HG03354 (cell line): ENCODE results near the gene CLHC1.
"Not testable (repeated sequence)": the region's sequence is repeated elsewhere in the genome, so short reads cannot be mapped to it uniquely, and the experiment has no call there.

Experiments used
- ATAC-seq: cut with Tn5 transposase; IDR thresholded peaks from one replicate; pipeline ENCODE4 v1.9.1; 2021; ENCODE audit warnings: mild to moderate bottlenecking; ENCODE audit not compliant: unreplicated experiment, poor library complexity, severe bottlenecking

The CLHC1 gene

DNA sequence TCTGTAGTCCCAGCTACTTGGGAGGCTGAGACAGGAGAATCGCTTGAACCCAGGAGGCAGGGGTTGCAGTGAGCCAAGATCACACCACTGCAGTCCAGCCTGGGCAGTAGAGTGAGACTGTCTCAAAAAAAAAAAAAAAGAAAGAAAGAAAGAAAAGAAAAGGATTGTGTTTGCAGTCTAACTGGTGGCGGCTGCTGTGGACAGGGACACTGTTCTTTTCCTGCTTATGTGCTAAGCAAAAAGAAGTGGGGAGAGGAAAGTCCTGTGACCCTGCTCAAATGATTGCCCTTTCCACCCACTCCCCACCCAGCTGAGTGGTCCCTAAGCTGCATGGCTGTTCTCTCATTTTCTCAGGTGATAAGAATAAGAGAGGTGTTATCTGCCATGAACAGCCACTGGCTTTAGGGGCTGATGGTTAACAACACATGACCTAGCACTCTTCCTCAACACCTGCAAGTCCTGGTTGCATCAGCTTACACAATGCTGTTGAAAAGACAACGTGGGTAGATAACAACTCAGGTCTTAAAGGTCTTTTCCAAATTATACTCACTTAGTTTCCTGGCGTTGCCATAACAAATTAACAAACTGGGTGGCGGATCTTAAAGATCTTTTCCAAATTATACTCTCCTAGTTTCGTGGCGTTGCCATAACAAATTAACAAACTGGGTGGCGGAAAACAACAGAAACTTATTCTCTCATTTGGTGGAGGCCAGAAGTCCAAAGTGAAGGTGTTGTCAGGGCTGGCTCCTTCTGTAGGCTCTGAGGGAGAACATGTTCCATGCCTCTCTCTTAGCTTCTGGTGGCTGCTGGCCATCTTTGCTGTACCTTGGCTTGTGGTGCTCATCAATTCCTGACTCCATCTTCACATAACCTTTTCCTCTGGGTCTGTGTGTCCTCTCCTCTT is 91.5 kb downstream of the CLHC1 start:
- ATAC-seq: no peak

DNA sequence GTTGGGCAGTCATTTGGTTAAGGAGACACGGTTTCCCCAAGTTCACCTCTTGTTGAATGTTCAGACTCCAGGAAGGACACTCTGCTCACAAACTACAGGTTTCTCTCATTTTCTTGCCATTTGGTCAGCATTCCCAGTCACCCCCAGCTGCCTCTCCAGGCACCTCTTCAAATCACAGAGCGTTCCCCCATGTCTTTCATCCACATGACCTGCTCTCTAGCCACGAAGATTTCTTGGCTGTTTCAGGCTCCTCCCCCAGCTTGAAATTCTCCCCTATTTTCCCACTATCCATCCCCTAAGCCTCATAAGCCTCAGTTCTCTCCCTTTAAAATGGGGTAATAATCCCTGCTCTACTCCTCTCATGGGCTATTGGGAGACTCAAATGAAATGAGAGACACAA is 92.8 kb downstream of the CLHC1 start:
- no peak for ATAC-seq

DNA sequence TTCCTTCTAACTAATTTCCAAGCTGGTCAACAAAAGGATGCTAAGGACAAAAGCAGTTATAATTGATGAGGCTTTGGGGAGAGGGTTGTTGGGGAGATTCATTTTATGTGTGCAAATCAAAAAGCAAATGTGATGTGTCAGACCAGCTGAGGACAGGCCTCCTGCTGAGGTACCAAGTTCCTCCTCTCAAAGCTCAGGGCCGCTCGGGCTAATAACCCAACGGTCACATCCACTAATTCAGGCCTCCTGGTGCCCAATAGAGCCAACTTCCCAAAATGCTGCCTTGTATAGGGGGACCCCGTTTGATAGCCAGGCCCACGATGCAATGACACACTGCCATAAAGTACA is 93.2 kb downstream of the CLHC1 start:
- no peak for ATAC-seq

DNA sequence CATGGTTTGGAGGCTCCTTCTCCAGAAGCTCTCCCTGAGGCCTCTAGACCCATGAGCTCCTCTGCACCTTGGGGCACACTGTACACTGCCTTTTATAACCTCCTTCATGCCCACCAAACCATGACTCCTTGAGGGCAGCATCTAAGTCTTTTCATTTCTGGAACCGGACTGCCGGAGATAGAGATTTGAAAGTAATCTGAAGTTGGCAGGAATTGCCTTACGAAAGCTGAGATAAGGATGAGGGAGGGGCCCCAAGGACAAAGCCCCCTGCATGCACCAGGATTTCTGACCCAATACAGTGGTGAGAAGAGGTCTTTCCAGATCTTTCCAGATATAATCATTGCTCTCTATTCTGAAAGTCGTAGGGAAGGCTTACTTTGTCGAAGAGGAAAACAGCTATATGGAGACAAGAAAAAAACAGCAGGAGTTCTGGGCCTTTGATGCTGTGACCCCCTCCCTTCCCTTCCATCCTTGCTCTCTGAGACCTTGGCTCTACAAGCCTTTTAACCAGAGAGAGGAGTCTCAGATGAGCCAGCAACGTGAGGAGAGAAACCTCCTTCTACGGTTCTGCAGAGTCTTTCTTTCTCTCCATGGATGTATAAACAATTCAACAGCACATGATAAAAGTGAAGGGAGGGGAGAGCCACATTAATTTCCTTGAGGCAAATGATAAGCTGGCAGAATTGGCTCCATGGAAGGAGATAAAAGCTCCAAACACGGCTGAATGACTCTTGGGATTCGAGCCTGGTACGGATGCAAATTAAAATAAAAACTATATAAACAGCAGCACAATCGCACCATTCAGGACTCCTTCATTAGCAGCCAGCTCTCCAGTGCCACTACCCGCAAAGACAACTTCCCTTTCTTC is 93.8 kb downstream of the CLHC1 start:
- no peak for ATAC-seq

- no peak for ATAC-seq
Measured at GRCh38 chr2:55137024-55137958, 94.8 kb downstream of the CLHC1 start.

GRCh38 chr2:55136138-55136541 is 96.0 kb downstream of the CLHC1 start:
- no peak for ATAC-seq

DNA sequence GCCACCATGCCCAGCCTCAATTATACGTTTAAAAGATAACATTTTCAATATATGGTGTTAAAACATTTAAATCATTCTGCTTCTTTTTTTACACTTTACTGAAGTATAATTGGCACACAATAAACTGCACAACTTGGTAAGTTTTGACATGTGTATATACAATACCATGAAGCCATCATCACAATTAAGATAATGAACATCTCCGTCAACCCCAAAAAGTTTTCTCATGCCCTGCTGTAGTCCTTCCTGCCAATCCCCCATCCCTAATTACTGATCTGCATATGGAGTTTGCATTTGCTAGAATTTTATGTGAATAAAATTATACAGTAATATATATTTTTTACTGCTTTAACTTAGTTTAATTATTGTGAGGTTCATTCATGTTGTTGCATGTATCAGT is 96.6 kb downstream of the CLHC1 start:
- ATAC-seq: no peak

- ATAC-seq: peak; percentile 23
Measured at GRCh38 chr2:55134316-55134706, 97.8 kb downstream of the CLHC1 start.

- ATAC-seq: peak; percentile 95
Measured at GRCh38 chr2:55133467-55134315, 98.4 kb downstream of the CLHC1 start.

GRCh38 chr2:55130849-55131248 is 101.2 kb downstream of the CLHC1 start:
- ATAC-seq: no peak

GRCh38 chr2:55126643-55127042 is 105.5 kb downstream of the CLHC1 start:
- not testable (repeated sequence) for ATAC-seq
